ENCODE measurements around the gene MRFAP1L1. TPM values are rescaled to one million over a fixed set of nuclear protein-coding genes. Genes with fewer than 3 reads are reported as not detected.
A peak's percentile ranks its signal among the peaks of the same experiment; 100 is the strongest.

MRFAP1L1 gene
- total RNA-seq, 1 donor from 2014 or later = 46.6 TPM

DNA sequence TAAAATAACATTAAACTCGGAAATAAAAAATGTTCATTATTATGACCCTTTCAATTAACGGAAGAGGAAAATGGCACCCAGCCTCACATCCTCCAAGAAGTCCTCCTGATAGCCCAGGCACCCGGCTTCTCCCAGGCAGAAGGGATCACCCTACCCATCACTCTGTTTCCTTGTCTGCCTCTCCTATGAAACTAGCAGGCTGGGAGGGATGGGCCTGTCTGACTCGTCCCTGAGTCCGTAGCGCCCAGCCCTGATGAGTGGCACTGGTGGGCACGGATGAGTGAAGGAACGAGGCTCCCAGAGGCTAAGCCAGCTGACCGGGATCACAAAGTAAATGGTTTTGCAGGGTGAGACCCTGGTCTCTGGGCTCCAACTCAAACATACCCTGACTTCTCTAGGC lies 44.2 kb upstream of the MRFAP1L1 start:
- intact Hi-C loops (cut with DNase I) = no loop called here
- H3K27me3 ChIP-seq = no peaks in the 10 kb centered on the region
- DNase-seq = no peak
- no peak overlapping the region for H3K4me3 ChIP-seq
- H3K36me3 ChIP-seq = no peaks in the 10 kb centered on the region
- no peaks in the 10 kb centered on the region for H3K9me3 ChIP-seq
- TF ChIP-seq CTCF (IDR thresholded peaks at IDR 0.05) = no peak
- ATAC-seq = no peak
- H3K27ac ChIP-seq = no peak overlapping the region
- H3K4me1 ChIP-seq = peaks cover 18% of the 10 kb centered on the region

DNA sequence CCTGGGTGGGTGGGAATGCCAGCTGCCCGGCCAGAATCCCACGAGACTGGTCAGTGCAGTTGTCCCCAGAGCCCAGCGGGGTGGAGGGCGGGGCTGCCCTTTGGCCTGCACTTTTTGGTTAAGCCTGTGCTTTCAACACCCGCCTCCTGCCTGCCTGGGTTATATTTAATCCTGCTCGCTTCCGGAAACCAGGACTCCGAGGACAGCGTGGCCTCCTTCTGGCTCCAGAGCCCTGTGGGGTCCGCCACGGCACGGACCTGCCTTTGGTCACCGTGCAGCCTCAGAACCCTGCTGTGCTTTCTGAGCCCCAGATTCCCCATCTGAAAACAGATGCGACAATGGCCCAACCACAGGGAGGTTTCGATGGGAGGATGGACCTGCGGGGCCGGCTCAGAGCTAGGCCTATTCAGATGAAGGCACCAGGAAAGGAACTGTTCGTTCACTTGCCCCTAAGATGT lies 43.5 kb upstream of the MRFAP1L1 start:
- Histone ChIP-seq H3K9me3 (no peaks in the 10 kb centered on the region), H3K36me3 (no peaks in the 10 kb centered on the region), H3K27me3 (no peaks in the 10 kb centered on the region), H3K27ac (no peak overlapping the region), H3K4me3 (no peak overlapping the region), H3K4me1 (peaks cover 21% of the 10 kb centered on the region)
- intact Hi-C loops (cut with DNase I) = no loop called here
- no peak for TF ChIP-seq CTCF (IDR thresholded peaks at IDR 0.05)
- ATAC-seq = peak; percentile 63
- peak; percentile 83 for DNase-seq

- Histone ChIP-seq H3K27ac (peak overlapping the region; percentile 36), H3K4me3 (no peak overlapping the region), H3K27me3 (no peaks in the 10 kb centered on the region), H3K36me3 (no peaks in the 10 kb centered on the region), H3K4me1 (peaks cover 27% of the 10 kb centered on the region), H3K9me3 (no peaks in the 10 kb centered on the region)
- ATAC-seq = peak; percentile 18
- no peak for DNase-seq
- intact Hi-C loops (cut with DNase I) = no loop called here
- TF ChIP-seq CTCF (IDR thresholded peaks at IDR 0.05) = no peak
These were observed 42.8 kb upstream of the MRFAP1L1 start for GRCh38 chr4:6752486-6752829.

DNA sequence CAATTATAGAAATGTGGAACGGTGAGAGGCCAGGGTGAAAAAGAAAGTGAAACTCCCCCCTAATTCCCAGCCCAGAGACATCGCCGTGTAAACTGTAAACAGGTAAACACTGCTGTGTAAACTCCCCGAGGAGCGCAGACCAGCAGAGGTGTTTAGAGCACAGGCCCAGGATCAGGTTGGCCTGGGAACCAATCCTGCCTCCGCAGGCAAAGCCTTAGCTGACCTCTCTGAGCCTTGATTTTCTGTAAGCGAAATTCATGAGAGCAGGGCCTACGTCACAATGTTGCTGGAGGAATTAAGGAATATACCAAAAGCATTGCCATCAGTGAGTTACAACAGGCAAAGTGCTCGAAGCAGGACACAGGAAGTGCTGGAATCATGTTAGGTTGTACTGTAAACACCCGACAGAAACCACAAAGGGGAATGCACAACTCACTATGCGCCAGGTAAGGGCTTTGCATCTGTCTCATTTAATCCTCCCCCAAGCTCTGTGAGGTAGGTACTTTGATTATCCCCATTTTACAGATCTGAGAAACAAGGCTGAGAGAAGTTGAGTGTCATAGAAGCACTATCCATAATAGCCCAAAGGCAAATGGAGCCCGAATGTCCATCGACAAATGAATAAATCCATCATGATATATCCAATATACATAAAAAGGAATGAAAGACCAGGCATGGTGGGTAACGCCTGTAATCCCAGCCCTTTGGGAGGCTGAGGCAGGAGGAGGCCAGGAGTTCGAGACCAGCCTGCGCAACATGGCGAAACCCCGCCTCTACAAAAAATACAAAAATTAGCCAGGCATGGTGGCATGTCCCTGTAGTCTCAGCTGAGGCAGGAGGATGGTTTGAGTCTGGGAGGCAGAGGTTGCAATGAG lies 42.2 kb upstream of the MRFAP1L1 start:
- DNase-seq (no peak), ATAC-seq (no peak)
- Histone ChIP-seq H3K9me3 (no peaks in the 10 kb centered on the region), H3K27ac (peak overlapping the region; percentile 37), H3K36me3 (no peaks in the 10 kb centered on the region), H3K4me1 (peaks cover 33% of the 10 kb centered on the region), H3K27me3 (no peaks in the 10 kb centered on the region), H3K4me3 (no peak overlapping the region)
- intact Hi-C loops (cut with DNase I) = no loop called here
- TF ChIP-seq CTCF (IDR thresholded peaks at IDR 0.05) = no peak

DNA sequence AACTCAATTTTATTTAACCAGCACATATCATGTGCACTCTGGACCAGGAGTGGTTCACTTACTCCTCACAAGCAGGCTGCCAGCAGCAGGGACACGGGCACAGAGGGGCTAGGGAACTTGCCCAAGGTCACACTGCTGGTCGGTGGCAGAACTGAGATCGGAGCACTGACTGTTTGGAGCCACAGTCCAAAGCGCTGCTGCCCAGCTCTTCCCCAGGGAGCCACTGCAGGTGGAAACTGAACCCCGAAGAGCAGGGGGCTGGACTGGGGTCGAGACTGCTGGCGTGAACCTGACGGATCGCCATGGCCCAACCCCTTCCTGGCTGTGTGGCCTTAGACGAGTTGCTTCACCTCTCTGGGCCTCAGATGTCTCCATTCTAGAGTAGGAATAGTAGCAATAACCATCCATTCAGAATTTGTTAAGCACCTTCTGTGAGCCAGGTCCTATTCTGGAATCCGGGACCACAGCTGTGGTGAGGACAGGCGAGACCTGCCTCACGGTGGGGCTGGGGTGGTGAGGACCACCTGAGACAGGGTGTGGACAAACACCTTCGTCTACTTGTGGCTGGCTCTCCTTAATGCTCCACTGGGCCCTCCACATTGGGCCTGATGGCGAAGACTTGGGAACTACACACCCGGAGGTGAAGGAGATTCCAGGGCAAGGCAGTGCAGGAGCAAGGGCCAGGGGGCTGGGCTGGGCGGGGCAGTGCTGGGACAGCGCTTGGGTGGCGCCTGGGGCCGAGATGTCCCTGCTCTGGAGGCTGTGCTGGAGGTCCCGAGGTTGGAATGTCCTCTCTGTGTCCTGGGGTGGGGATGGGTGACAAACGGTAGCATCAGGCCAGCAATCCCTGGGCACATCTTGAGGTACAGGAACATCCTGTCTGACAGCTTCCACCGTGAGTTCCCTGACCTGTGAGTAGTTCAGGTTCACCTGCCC lies 40.9 kb upstream of the MRFAP1L1 start:
- Histone ChIP-seq H3K9me3 (no peaks in the 10 kb centered on the region), H3K4me1 (peaks cover 37% of the 10 kb centered on the region), H3K27ac (peak overlapping the region; percentile 3), H3K36me3 (no peaks in the 10 kb centered on the region), H3K4me3 (no peak overlapping the region), H3K27me3 (no peaks in the 10 kb centered on the region)
- ATAC-seq = no peak
- no peak for DNase-seq
- no peak for TF ChIP-seq CTCF (IDR thresholded peaks at IDR 0.05)
- intact Hi-C loops (cut with DNase I) = no loop called here

All from upper lobe of right lung (tissue), 1 donor.